Muscle layer of colon (tissue), 2 donors: ENCODE data around the gene FES.

ENCODE experiments used
- H3K27ac ChIP-seq: one replicate; pipeline ENCODE4 v1.7.0; 2013; ENCODE audit warnings: low read depth, mild to moderate bottlenecking, low read length, moderate library complexity
- H3K27me3 ChIP-seq, 2 donors: one replicate each; pipeline ENCODE4 v1.7.0; 2013; ENCODE audit warnings: low read length in 2 of 2, mild to moderate bottlenecking in 2 of 2; ENCODE audit not compliant: insufficient read depth in 2 of 2, control insufficient read depth in 1 of 2
- H3K36me3 ChIP-seq: one replicate; pipeline ENCODE4 v1.7.0; 2013; ENCODE audit warnings: mild to moderate bottlenecking, low read length; ENCODE audit not compliant: insufficient read depth
- H3K4me1 ChIP-seq: one replicate; pipeline ENCODE4 v1.7.0; 2013; ENCODE audit warnings: mild to moderate bottlenecking, low read length; ENCODE audit not compliant: insufficient read depth
- H3K4me3 ChIP-seq, 2 donors: one replicate each; pipeline ENCODE4 v1.7.0; 2013; ENCODE audit warnings: low read length in 2 of 2, low read depth in 1 of 2, mild to moderate bottlenecking in 1 of 2, moderate library complexity in 1 of 2
- H3K9ac ChIP-seq: one replicate; pipeline ENCODE4 v1.7.0; 2013; ENCODE audit warnings: low read length
- H3K9me3 ChIP-seq: one replicate; pipeline ENCODE4 v1.7.0; 2013; ENCODE audit warnings: mild to moderate bottlenecking, low read length
- donor health status: abdominal sarcoma.
- donor health status: Adenocarcinoma of cecum.

FES gene

DNA sequence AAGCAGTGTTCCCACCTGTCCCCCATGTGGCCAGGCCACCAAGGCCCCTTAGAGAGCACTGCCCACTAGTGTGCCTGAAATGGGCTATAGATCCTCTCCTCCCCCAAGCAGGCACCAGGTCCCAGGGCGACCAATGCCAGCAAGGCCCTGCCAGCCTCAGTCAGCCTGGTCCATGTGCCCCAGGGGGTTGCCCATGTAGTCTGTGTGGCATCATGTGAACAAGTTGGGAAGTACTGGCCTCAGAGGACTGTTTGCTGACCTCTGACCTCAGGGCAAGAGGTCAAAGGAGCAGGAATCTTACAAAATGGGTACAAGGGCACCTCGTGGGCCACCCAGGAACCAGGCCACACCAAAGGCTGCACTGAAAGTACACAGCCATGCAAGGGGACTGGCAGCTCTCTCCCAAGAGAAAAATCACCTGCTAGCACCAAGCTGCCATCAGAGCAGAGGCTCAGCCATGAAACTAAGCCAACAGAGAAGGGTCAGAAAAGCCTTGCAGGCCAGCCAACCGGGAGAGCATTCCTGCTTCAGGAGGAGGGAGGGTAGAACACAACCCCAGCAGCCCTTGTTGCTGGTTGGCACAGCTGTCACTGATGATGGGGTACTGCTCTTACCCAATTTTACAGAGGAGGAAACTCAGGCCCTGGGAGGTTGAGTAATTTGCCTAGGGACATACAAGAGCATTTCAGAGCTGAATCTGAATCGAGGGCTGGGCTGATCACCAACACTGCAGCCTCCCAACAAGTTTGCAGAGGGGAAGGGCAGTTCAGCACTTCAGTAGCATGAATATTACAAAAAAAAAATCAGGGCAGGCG lies 21.1 kb upstream of the FES start:
- Histone ChIP-seq H3K4me1 (no peaks in the 10 kb centered on the region), H3K9ac (no peak overlapping the region), H3K36me3 (no peaks in the 10 kb centered on the region), H3K27me3 (no peaks in the 10 kb centered on the region), H3K27ac (no peak overlapping the region), H3K4me3 (no peak overlapping the region), H3K9me3 (no peaks in the 10 kb centered on the region)

DNA sequence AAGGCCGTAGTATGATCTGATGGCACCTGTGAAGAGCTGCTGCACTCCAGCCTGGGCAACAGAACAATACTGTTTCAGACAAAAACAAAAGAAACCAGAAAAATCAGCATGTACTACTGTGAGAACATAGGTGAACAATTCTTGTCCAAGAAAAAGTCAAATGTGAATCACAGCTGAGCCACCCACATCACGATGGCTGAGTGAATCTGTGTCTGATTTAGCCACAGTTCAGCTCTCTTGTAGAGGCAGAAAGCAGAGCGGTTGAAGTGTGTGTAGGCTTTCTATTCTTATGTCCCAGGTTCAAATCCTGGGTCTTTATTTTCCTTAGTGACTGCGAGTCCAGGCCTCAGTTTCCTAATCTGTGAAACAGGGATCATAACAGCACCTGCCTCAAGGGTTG lies 20.3 kb upstream of the FES start:
- no peaks in the 10 kb centered on the region for H3K9me3 ChIP-seq
- no peak overlapping the region for H3K9ac ChIP-seq
- H3K27me3 ChIP-seq: no peaks in the 10 kb centered on the region
- H3K4me3 ChIP-seq: no peak overlapping the region
- no peak overlapping the region for H3K27ac ChIP-seq
- H3K36me3 ChIP-seq: no peaks in the 10 kb centered on the region
- H3K4me1 ChIP-seq: peaks cover under 1% of the 10 kb centered on the region

- H3K27ac ChIP-seq: no peak overlapping the region
- H3K4me3 ChIP-seq: no peak overlapping the region
- H3K27me3 ChIP-seq: no peaks in the 10 kb centered on the region
- no peaks in the 10 kb centered on the region for H3K9me3 ChIP-seq
- no peaks in the 10 kb centered on the region for H3K36me3 ChIP-seq
- peaks cover 6% of the 10 kb centered on the region for H3K4me1 ChIP-seq
- H3K9ac ChIP-seq: no peak overlapping the region
Observed at GRCh38 chr15:90864507-90864906, 19.8 kb upstream of the FES start.

DNA sequence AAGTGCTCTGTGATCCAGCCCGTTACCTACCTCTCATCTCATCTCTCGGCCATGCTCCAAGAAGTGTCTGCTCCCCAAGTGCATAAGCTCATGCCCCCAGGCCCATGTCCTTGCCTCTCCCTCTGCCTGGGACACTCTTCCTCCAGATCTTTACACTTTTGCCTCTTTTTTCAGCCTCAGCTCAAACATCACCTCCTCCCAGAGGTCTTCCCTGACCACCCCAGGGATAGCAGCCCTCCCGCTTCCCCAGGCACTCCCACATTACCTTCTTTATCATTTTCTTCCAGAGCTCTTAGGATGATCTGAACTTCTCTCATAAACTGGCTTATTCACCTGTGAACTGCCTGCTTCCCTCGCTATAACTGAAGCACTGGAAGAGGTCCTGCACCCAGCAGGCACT lies 18.6 kb upstream of the FES start:
- Histone ChIP-seq H3K27ac (no peak overlapping the region), H3K27me3 (no peaks in the 10 kb centered on the region), H3K4me1 (peaks cover 17% of the 10 kb centered on the region)

GRCh38 chr15:90866161-90866715 lies 18.1 kb upstream of the FES start:
- Histone ChIP-seq H3K9ac (no peak overlapping the region), H3K4me3 (no peak overlapping the region), H3K36me3 (no peaks in the 10 kb centered on the region), H3K27me3 (no peaks in the 10 kb centered on the region), H3K27ac (no peak overlapping the region), H3K4me1 (peaks cover 18% of the 10 kb centered on the region), H3K9me3 (no peaks in the 10 kb centered on the region)

More for the DNA sequence above, 18.6 kb upstream of the FES start:
- Histone ChIP-seq H3K4me3 (no peak overlapping the region), H3K36me3 (no peaks in the 10 kb centered on the region), H3K9me3 (no peaks in the 10 kb centered on the region), H3K9ac (no peak overlapping the region)

- Histone ChIP-seq H3K9ac (no peak overlapping the region), H3K27ac (no peak overlapping the region), H3K9me3 (no peaks in the 10 kb centered on the region), H3K4me3 (no peak overlapping the region), H3K4me1 (peaks cover 18% of the 10 kb centered on the region), H3K36me3 (no peaks in the 10 kb centered on the region), H3K27me3 (no peaks in the 10 kb centered on the region)
Observed at GRCh38 chr15:90866800-90867199, 17.5 kb upstream of the FES start.

GRCh38 chr15:90868261-90868689 lies 16.0 kb upstream of the FES start, which contains the start of gene FURIN:
Gene FURIN (plus strand): TSS chr15:90868588. CDS start chr15:90875741, 7,153 bp downstream.
- Histone ChIP-seq H3K9ac (no peak within 1 kb of the TSS), H3K27ac (no peak within 1 kb of the TSS), H3K4me1 (peaks cover 29% of the 10 kb centered on the region), H3K27me3 (no peaks in the 10 kb centered on the region), H3K9me3 (no peaks in the 10 kb centered on the region), H3K36me3 (no peaks in the 10 kb centered on the region), H3K4me3 (no peak within 1 kb of the TSS)

- H3K9me3 ChIP-seq: no peaks in the 10 kb centered on the region
- H3K4me3 ChIP-seq: no peak overlapping the region
- H3K4me1 ChIP-seq: peaks cover 30% of the 10 kb centered on the region
- H3K36me3 ChIP-seq: no peaks in the 10 kb centered on the region
- H3K27ac ChIP-seq: no peak overlapping the region
- H3K27me3 ChIP-seq: no peaks in the 10 kb centered on the region
- no peak overlapping the region for H3K9ac ChIP-seq
Observed at GRCh38 chr15:90869140-90869541, 15.2 kb upstream of the FES start.

- peaks cover 30% of the 10 kb centered on the region for H3K4me1 ChIP-seq
- H3K9ac ChIP-seq: peak overlapping the region; percentile 7
- no peak overlapping the region for H3K4me3 ChIP-seq
- no peaks in the 10 kb centered on the region for H3K27me3 ChIP-seq
- no peaks in the 10 kb centered on the region for H3K9me3 ChIP-seq
- H3K36me3 ChIP-seq: no peaks in the 10 kb centered on the region
- peak overlapping the region; percentile 92 for H3K27ac ChIP-seq
Observed at GRCh38 chr15:90869601-90870353, 14.5 kb upstream of the FES start.

GRCh38 chr15:90870354-90871138 lies 13.8 kb upstream of the FES start:
- Histone ChIP-seq H3K9me3 (no peaks in the 10 kb centered on the region), H3K4me1 (peaks cover 30% of the 10 kb centered on the region), H3K36me3 (no peaks in the 10 kb centered on the region), H3K9ac (peak overlapping the region; percentile 7), H3K27me3 (no peaks in the 10 kb centered on the region), H3K27ac (peak overlapping the region; percentile 92), H3K4me3 (peak overlapping the region; percentile 41 to 79)
